GM19397 (cell line): ENCODE data around the gene FAM53A.
"Not testable (repeated sequence)": the region's sequence is repeated elsewhere in the genome, so short reads cannot be mapped to it uniquely, and the experiment has no call there.

Experiments
- ATAC-seq: cut with Tn5 transposase; IDR thresholded peaks from one replicate; pipeline ENCODE4 v1.9.1; 2021; ENCODE audit warnings: mild to moderate bottlenecking, moderate library complexity; ENCODE audit not compliant: unreplicated experiment

Gene FAM53A

GRCh38 chr4:1686440-1687036, 2.4 kb upstream of the FAM53A start:
- no peak for ATAC-seq

GRCh38 chr4:1685235-1686150, 1.4 kb upstream of the FAM53A start:
- ATAC-seq: no peak

- ATAC-seq: no peak
These were observed 557 bp upstream of the FAM53A start for GRCh38 chr4:1684506-1685234.

GRCh38 chr4:1683261-1683735, 815 bp downstream of the FAM53A start:
- no peak for ATAC-seq

- ATAC-seq: no peak
These were observed 1.3 kb downstream of the FAM53A start for GRCh38 chr4:1682860-1683259.

GRCh38 chr4:1678244-1678643, 5.9 kb downstream of the FAM53A start:
- no peak for ATAC-seq

GRCh38 chr4:1676605-1677525, 7.2 kb downstream of the FAM53A start:
- ATAC-seq: no peak

- ATAC-seq: no peak
These were observed 8.3 kb downstream of the FAM53A start for GRCh38 chr4:1675802-1676137.

GRCh38 chr4:1675136-1675801, 8.8 kb downstream of the FAM53A start:
- no peak for ATAC-seq

GRCh38 chr4:1674682-1675081, 9.4 kb downstream of the FAM53A start:
- ATAC-seq: no peak

- no peak for ATAC-seq
These were observed 10.4 kb downstream of the FAM53A start for GRCh38 chr4:1673671-1674070.

GRCh38 chr4:1671011-1671410, 13.1 kb downstream of the FAM53A start:
- ATAC-seq: not testable (repeated sequence)

- ATAC-seq: no peak
These were observed 13.8 kb downstream of the FAM53A start for GRCh38 chr4:1670279-1670678.

GRCh38 chr4:1669850-1670249, 14.3 kb downstream of the FAM53A start:
- no peak for ATAC-seq

- no peak for ATAC-seq
These were observed 14.8 kb downstream of the FAM53A start for GRCh38 chr4:1669270-1669669.

GRCh38 chr4:1668488-1668840, 15.6 kb downstream of the FAM53A start:
- ATAC-seq: no peak

- ATAC-seq: no peak
These were observed 16.8 kb downstream of the FAM53A start for GRCh38 chr4:1667273-1667672.

- ATAC-seq: no peak
These were observed 17.7 kb downstream of the FAM53A start for GRCh38 chr4:1666391-1666790.

GRCh38 chr4:1664141-1664540, 20.0 kb downstream of the FAM53A start:
- no peak for ATAC-seq

GRCh38 chr4:1663549-1663948, 20.6 kb downstream of the FAM53A start:
- ATAC-seq: no peak
